ENCODE data around the gene CPTP.

CPTP gene

DNA sequence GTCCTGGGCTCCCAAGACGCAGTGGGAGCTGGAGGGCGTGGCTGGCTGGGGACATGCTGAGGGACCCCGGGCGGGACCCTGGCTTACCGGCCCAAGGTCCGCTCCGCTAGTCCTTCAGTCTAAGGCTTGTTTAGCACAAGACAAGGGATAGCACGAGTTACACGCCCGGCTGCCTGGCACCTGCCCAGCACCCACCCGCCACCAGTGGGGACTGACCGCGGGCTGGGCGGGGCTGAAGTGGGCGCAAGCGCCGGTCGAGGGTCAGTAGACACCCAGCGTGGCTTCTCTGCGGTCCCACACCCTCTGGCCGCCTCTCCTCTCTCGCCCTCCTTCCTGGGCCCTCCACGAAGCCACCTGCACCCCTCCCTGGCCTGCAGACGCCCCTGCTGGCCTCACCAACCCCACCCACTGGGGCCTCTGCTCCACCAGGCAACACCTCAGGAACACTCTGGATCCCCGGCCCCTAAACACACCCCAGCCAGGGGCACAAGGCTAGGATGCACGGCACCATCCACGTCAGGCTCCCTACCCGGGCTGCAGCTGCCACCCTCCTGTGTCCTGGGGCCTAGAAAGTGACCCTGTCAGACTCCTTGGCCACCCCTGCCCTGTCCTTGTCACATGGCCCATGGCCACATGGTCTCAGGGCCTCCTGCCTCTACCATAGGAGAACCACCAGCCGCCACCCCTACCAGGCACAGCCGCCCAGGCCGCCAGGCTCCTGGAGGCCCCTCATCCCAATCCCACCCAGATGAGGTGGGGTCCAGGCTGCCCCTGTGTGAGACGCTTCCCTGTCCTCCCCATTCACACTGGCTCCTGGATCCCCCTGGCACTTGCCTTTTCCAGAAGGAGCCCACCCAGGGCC lies 12.6 kb downstream of the CPTP start:
- DNase-seq, result no peak

- no peak for DNase-seq
These were observed 13.2 kb downstream of the CPTP start for GRCh38 chr1:1337793-1338147.

- DNase-seq, result no peak
These were observed 13.7 kb downstream of the CPTP start for GRCh38 chr1:1338278-1338677.

DNA sequence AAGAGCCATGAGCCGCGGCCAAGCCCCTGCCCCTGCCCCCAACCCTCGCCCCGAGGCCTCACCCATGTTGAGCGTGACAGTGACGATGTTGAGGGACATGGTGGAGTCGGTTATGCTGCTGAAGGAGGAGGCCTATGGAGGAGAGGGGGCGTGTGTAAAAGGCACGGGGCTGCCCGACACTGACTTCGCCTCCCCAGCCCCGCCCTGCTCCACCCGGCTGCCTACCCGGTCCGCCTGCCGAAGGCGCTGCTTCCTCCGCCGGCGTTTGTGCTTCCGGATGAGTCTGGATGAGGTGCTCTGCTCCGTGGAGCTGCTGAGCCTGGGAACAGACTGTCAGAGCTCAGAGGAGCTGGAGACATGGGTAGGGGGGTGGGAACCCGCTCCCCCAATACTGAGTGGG lies 15.6 kb downstream of the CPTP start:
- no peak for DNase-seq

- DNase-seq, result no peak
These were observed 16.4 kb downstream of the CPTP start for GRCh38 chr1:1340791-1341548.

GRCh38 chr1:1341549-1342021 lies 17.0 kb downstream of the CPTP start:
- DNase-seq, result no peak

DNA sequence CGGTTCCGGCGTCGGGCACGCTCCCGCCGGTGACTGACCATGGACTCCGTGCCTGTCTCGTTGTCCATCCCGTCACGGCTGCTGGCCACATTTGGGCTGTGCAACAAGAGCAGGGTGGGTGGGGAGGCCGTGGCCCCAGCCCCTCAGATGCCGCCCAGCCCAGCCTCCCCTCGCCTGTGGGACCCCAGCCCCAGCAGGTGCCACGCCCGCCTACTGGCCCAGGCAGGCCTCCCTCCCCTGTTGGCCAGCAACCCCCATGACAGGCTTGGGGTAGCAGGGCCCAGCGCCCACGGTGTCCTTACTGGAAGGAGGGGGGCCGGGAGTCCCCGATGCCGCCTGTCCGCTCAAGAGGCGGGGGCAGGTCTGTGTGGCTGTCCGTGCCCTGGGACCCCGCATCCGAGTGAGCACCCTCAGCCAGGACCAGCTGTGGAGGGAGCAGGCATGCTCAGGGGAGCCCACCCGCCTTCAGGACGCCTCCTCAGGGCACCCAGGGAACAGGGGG lies 17.5 kb downstream of the CPTP start:
- no peak for DNase-seq

GRCh38 chr1:1342584-1343115 lies 18.0 kb downstream of the CPTP start:
- DNase-seq, result no peak

DNA sequence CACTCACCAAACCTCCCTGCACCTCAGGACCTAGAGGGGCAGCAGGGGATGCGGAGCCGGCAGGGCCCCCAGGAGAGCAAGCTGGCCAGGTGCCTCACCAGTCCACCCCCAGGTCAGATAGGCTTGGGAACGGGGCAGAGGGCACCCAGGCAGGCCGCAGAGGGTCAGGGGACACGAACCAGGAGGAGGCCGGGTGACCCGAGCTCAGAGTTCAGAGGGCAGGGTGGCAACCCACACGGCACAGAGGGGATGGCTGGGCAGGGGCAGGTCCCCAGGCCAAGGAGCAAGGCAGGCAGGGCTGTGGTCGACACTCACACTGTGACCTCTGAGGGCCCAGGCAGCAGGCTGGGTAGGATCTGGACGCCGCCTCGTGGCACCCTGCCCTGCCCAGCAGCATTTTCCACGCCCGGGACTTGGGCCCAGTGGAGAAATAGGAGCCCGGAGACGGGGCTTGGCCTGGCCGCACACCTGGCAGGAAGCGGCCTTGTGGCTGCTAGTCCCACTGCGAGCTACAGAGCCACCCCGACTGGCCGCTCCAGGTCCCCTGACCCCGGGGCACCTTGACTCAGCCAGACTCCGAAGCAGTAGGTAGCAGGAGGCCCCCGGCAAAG lies 19.3 kb downstream of the CPTP start:
- no peak for DNase-seq

DNA sequence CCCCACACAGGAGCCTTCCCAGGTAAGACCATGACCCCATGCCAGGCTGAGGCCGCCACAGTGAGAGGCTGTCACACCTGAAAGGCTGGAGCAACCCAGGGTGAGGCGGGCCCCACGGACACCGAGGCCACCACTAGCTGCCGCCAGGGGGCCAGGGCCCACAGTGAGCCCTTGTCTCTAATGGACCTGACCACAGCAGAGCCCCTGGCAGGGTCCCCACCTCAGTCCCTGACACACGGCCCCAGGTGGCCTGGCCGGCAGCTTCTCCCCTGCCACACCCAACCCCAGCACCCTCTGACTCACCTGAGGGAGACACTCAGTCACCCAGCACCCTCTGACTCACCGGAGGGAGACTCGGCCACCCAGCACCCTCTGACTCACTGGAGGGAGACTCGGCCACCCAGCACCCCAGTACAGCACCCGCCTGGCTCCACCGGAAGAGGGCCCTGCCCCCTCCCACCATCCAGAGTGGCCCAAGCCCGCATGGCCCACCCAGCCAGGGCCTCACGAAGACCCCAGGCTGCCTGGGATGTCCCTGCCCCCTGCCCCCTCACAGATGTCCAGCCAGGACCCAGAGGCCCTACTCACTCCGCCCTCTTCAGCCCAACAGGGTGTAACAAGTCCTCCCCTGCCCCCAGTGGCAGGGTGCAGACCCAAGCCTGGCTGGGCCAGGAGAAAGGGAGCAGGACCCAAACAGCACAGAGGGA lies 20.2 kb downstream of the CPTP start:
- peak; percentile 93 for DNase-seq

- no peak for DNase-seq
These were observed 20.8 kb downstream of the CPTP start for GRCh38 chr1:1345384-1345783.

- no peak for DNase-seq
These were observed 21.4 kb downstream of the CPTP start for GRCh38 chr1:1345860-1346500.

DNA sequence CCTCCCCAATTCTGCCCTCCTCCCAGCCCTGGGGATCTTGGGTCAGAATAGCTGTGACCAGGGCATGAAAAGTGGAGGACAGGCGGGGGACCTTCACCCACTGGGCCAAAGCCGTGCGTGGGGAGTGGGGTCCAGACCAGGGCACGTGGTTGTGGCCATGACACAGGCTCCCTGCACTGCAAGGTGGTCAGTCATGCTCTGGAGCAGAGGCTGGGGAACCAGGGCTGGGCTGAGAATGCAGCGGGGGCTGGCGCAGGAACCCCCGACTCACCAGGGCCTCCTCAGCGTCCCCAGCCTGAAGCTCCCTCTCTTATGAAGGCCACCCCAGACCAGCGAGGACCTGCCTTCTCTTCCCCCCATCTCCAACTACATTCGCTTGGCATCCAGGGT lies 21.9 kb downstream of the CPTP start:
- no peak for DNase-seq

- DNase-seq, result no peak
These were observed 22.5 kb downstream of the CPTP start for GRCh38 chr1:1347026-1347595.

DNA sequence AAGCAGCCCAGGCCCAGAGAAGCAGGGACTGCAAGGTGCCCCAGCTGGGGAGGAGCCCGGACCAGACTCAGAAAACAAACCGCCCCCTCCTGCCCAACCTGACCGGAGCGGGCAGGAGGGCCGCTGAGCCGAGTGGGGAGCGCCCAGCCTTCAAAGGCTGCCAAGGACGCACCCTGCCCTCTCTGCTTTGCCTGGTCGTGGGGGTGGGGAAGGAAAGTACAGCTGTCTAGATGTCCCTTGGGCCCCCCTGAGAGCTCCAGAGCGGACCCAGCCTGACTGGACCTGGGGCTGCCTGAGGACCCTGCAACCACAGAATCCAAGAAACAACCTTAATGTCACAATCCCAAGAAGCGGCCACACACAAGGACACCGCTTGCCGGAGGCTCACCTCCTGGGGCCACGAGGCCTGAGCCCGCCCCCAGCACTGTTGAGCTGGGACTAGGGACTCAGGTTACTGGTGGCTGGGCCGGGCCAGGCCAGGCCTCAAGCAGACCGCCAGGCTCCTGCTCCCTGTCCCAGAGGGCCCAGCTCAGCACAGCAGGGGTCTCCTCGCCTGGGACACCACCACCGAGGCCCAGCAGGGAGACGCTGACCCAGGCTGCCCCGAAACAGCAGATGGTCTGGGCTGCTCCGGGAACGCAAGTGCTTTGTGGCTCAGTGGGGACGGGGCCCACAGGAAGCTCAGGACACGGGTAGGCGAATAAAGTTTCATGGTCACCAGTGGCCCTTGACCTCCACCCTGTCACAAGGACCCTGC lies 23.2 kb downstream of the CPTP start:
- peak; percentile 53 for DNase-seq

- DNase-seq, result no peak
These were observed 24.0 kb downstream of the CPTP start for GRCh38 chr1:1348420-1349255.

DNA sequence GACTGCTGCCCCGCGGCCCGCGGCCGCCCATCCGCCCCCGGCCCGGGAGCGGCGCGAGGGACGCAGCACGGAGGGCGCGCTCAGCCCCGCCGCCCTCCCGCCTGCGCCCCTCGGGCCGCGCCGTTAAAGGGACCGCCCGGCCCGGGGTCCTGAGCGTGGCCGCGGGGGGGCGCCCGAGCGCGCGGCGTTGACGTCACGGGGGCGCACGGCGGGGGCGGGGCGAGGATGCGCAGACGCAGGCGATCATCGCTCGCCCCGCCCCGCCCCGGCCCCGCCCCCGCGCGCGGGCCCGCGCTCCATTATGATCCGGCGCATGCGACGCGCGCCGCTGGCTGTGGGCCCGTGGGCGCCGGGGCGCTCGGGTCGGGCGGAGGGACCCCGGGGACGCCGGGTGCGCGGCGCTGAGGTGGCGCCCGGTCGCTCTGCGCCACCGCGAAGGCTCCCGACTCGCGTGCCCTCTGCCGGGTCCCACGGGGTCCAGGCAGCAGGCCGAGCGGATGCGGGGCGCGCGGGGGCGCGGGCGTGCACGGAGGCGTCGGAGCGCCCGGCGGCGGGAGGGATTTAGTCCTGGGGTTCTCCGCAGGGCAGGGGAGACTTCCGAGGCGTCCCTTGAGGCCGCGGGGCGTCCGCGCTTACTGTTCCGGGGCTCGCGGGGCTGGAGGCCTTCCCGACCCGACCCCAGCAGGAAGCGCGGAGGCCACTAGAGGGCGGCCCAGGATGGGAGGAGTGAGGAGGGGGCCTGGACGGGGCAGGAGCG lies 24.8 kb downstream of the CPTP start, which contains the start of gene DVL1:
Gene DVL1, minus strand, starts transcription at position 163 of the 757 bp plus-strand sequence. CDS start 353 bp downstream, outside the sequence.
- peak; percentile 79 for DNase-seq

- peak; percentile 48 for DNase-seq
These were observed 27.2 kb downstream of the CPTP start for GRCh38 chr1:1351511-1352427.
